Gastrocnemius medialis (tissue), 4 donors: ENCODE results near the gene C14orf180. TPM values are rescaled to one million over a fixed set of nuclear protein-coding genes. Genes with fewer than 3 reads are reported as not detected.

Experiments
- ATAC-seq, 2 donors: fragments of 150-250 bp; one replicate each; pipeline ENCODE4 v1.9.1; 2016
- DNase-seq, 2 donors: peaks; one replicate each; pipeline ENCODE4 v3.0.0-alpha.2; 2019
- H3K27ac ChIP-seq, 4 donors: fragments of 200-600 bp; sonication (generic); 1 replicate in 1 of 4; 2 replicates in 3 of 4; pipeline ENCODE4 v1.5.1; 2016 to 2018; ENCODE audit warnings: mild to moderate bottlenecking in 2 of 4, moderate library complexity in 1 of 4
- H3K27me3 ChIP-seq, 3 donors: fragments of 200-600 bp; sonication (generic) in 2 of 3; 1 replicate in 1 of 3; 2 replicates in 2 of 3; pipeline versions ENCODE4 v1.5.1 to v1.6.0; 2016 to 2019; ENCODE audit warnings: mild to moderate bottlenecking in 1 of 3, moderate library complexity in 1 of 3
- H3K36me3 ChIP-seq, 2 donors: fragments of 200-600 bp; sonication (generic) in 1 of 2; one replicate each; pipeline ENCODE4 v1.5.1; 2017 to 2018
- H3K4me1 ChIP-seq, 2 donors: fragments of 200-600 bp; sonication (generic) in 1 of 2; one replicate each; pipeline ENCODE4 v1.5.1; 2016 to 2017; ENCODE audit warnings: mild to moderate bottlenecking in 2 of 2
- H3K4me3 ChIP-seq, 4 donors: fragments of 200-600 bp; sonication (generic) in 3 of 4; 1 replicate in 1 of 4; 2 replicates in 3 of 4; pipeline ENCODE4 v1.5.1; 2016 to 2019; ENCODE audit warnings: mild to moderate bottlenecking in 2 of 4
- H3K9me3 ChIP-seq, 3 donors: fragments of 200-600 bp; sonication (generic) in 2 of 3; 1 replicate in 1 of 3; 2 replicates in 2 of 3; pipeline ENCODE4 v1.5.1; 2016 to 2019
- POLR2A ChIP-seq, 2 donors: fragments of 450-650 bp; IDR thresholded peaks; one replicate each; pipeline ENCODE4 v1.6.1; 2017; ENCODE audit warnings: antibody characterized with exemption in 2 of 2, mild to moderate bottlenecking in 2 of 2, moderate library complexity in 2 of 2
- in situ Hi-C, 4 donors: fragments of 200-750 bp; cut with MboI; loops; one replicate each; pipeline versions ENCODE4 v1.15.0 to v1.8.0; 2017; ENCODE audit warnings: low sequenced_read_pairs in 4 of 4
- intact Hi-C: fragments of 100-400 bp; cut with DNase I; formaldehyde crosslinking; loops from one replicate; pipeline ENCODE4 v1.15.1; 2023; ENCODE audit warnings: low total_unique reads
- total RNA-seq, 4 donors: library from RNA; depleted of rRNA; stranded (reverse); fragments of >200 nt; gene quantifications; one replicate each; pipeline versions ENCODE4 v1.1.0 to v1.2.3, GENCODE V29; 2016
- TF ChIP-seq, protein P1 (sequence below), 5 experiments: fragments of 450-650 bp in 3 of 5; fragments of 200-600 bp in 2 of 5; sonication (generic) in 2 of 5; IDR thresholded peaks in 4 of 5; conservative IDR thresholded peaks in 1 of 5; 1 replicate in 4 of 5; 2 replicates in 1 of 5; pipeline ENCODE4 v1.5.1; 2016 to 2019; ENCODE audit warnings: antibody characterized with exemption in 5 of 5, mild to moderate bottlenecking in 3 of 5, moderate library complexity in 3 of 5

Gene C14orf180
- total RNA-seq, 4 donors from 2014 or later, result 0.16 to 1.5 (median 0.25) TPM

DNA sequence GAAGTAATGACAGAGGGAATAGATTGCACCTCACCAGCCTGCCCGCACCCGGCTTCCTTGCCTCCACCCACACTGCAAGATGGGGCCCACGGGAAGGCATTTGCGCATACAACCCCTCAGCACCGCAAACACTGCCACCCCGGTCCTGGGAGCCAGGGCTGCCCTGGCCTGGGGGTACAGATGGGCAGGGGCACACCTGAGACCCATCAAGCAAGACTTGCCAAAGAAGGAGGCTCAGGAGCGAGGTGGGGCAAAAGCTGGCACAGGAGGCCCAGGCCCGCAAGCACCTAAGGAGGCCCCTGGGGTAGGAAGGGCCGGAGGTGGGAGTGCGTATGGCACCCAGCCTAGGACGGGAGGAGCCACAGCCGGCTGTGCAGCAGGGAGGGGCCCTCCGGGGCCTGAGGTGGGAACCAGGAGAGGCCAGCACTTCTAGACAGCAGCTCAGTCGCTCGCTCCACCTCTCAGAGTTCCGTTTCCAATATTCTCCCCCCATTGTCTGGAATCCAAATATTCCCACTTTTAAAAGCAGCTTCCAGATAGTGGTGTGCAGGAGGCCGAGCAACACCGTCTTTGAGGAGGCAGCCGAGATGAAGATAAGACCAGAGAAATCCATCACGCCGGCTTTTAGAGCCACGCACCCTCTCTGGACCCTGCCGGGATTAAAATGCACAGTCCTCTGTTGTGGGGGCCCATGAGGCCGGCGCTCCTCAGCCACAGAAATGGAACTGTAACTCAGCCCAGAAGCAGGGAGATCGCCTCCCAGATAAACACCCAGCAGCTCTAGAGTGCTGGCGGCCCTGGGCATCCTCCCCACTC, 12.2 kb upstream of the C14orf180 start:
- intact Hi-C loops, result no loop called here
- H3K36me3 ChIP-seq, result no peaks in the 10 kb centered on the region
- no peak overlapping the region for H3K4me3 ChIP-seq
- H3K9me3 ChIP-seq, result no peaks in the 10 kb centered on the region
- DNase-seq (no peak), ATAC-seq (no peak)
- H3K27me3 ChIP-seq, result peaks cover 11 to 17% (median 14%) of the 10 kb centered on the region in 3 donors
- no peak overlapping the region for H3K27ac ChIP-seq
- H3K4me1 ChIP-seq, result no peaks in the 10 kb centered on the region
- in situ Hi-C loops, result loop anchor here in 3 of 4 donors (25.0 kb wide), 1 partner anchor 430 kb away; the partner anchor contains the start of gene KIF26A (in 3 of the 3)
- no peak for TF ChIP-seq POLR2A (IDR thresholded peaks at IDR 0.05)
- TF ChIP-seq, protein P1, sequence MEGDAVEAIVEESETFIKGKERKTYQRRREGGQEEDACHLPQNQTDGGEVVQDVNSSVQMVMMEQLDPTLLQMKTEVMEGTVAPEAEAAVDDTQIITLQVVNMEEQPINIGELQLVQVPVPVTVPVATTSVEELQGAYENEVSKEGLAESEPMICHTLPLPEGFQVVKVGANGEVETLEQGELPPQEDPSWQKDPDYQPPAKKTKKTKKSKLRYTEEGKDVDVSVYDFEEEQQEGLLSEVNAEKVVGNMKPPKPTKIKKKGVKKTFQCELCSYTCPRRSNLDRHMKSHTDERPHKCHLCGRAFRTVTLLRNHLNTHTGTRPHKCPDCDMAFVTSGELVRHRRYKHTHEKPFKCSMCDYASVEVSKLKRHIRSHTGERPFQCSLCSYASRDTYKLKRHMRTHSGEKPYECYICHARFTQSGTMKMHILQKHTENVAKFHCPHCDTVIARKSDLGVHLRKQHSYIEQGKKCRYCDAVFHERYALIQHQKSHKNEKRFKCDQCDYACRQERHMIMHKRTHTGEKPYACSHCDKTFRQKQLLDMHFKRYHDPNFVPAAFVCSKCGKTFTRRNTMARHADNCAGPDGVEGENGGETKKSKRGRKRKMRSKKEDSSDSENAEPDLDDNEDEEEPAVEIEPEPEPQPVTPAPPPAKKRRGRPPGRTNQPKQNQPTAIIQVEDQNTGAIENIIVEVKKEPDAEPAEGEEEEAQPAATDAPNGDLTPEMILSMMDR (IDR thresholded peaks at IDR 0.05 in 4 of 5, conservative IDR thresholded peaks at IDR 0.05 in 1 of 5), result no peak

DNA sequence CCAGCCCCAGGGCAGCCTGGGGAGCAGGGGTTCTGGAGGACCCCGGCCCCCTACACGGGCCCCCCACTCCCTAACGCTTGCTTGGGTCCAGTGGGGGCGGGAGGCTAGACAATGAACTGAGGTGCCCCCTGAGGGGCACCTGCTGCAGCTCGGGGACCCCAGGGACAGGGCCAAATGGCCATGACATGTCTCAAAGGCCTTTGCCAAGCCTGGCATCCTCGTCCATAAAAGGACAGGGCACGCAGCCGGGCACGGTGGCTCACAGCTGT, 11.7 kb upstream of the C14orf180 start:
- intact Hi-C loops (no loop called here), in situ Hi-C loops (loop anchor here in 3 of 4 donors (25.0 kb wide), 1 partner anchor 431 kb away; the partner anchor contains the start of gene KIF26A (in 3 of the 3))
- H3K4me1 ChIP-seq, result no peaks in the 10 kb centered on the region
- ATAC-seq (no peak), DNase-seq (no peak)
- H3K36me3 ChIP-seq, result no peaks in the 10 kb centered on the region
- H3K27ac ChIP-seq, result no peak overlapping the region
- no peaks in the 10 kb centered on the region for H3K9me3 ChIP-seq
- peaks cover 11 to 17% (median 14%) of the 10 kb centered on the region in 3 donors for H3K27me3 ChIP-seq
- H3K4me3 ChIP-seq, result no peak overlapping the region
- TF ChIP-seq, protein P1 (IDR thresholded peaks at IDR 0.05 in 4 of 5, conservative IDR thresholded peaks at IDR 0.05 in 1 of 5), result no peak
- no peak for TF ChIP-seq POLR2A (IDR thresholded peaks at IDR 0.05)

DNA sequence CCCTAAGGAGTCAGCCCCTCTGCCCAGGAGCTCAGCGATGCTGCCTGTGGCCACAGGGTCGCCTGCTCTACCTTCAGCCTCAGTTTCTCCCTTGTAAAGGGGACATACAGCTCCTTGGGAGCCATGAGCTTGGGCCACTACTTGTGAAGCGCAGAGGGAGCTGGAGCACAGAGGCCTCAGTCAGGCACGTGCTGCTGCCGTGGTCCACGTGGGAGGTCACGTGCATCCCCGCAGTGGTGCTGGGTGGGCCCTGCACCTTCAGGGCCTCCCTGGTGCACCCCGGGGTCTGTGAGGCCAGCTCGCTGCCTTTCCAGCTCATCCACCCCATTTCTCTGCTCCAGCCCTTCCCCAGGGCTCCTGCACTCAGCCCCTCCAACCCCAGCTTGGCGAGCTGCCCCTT, 10.9 kb upstream of the C14orf180 start:
- Histone ChIP-seq H3K4me3 (no peak overlapping the region), H3K27me3 (peaks cover 11 to 17% (median 14%) of the 10 kb centered on the region in 3 donors), H3K27ac (no peak overlapping the region), H3K9me3 (no peaks in the 10 kb centered on the region), H3K4me1 (no peaks in the 10 kb centered on the region), H3K36me3 (no peaks in the 10 kb centered on the region)
- in situ Hi-C loops, result loop anchor here in 3 of 4 donors (25.0 kb wide), 1 partner anchor 431 kb away; the partner anchor contains the start of gene KIF26A (in 3 of the 3)
- intact Hi-C loops, result no loop called here
- ATAC-seq, result no peak
- TF ChIP-seq, protein P1 (IDR thresholded peaks at IDR 0.05 in 4 of 5, conservative IDR thresholded peaks at IDR 0.05 in 1 of 5), result no peak
- TF ChIP-seq POLR2A (IDR thresholded peaks at IDR 0.05), result no peak
- no peak for DNase-seq

DNA sequence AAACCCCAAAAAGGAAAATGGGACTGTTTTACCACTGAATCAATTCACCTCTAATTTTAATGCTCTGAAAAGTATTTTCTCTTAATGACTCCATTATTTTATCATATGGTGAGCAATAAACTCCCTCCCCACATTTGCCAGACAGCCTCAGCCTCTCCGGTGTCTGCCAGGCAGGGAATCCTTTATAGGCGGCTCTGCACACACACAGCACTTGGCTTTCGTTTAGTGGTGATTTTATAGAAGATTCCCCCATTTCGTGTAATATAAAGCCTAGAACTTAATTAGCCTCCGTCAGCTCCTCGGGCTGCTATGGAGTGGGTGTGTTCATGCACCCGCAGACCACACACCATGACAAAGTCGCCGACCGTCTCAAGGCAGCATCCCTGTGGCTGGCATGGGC, 10.1 kb upstream of the C14orf180 start:
- H3K4me1 ChIP-seq, result no peaks in the 10 kb centered on the region
- ATAC-seq (no peak), DNase-seq (no peak)
- intact Hi-C loops, result no loop called here
- TF ChIP-seq, protein P1 (IDR thresholded peaks at IDR 0.05 in 4 of 5, conservative IDR thresholded peaks at IDR 0.05 in 1 of 5), result no peak
- no peak for TF ChIP-seq POLR2A (IDR thresholded peaks at IDR 0.05)
- no peak overlapping the region for H3K4me3 ChIP-seq
- H3K27me3 ChIP-seq, result peaks cover 11 to 17% (median 14%) of the 10 kb centered on the region in 3 donors
- no peaks in the 10 kb centered on the region for H3K9me3 ChIP-seq
- in situ Hi-C loops, result loop anchor here in 3 of 4 donors (25.0 kb wide), 1 partner anchor 432 kb away; the partner anchor contains the start of gene KIF26A (in 3 of the 3)
- H3K36me3 ChIP-seq, result no peaks in the 10 kb centered on the region
- no peak overlapping the region for H3K27ac ChIP-seq
